ENCODE results near the gene KIF26A. TPM values are rescaled to one million over a fixed set of nuclear protein-coding genes. Genes with fewer than 3 reads are reported as not detected.

Gene KIF26A
- total RNA-seq, 1 donor from 2014 or later = 5.9 TPM

- no peak for DNase-seq
- no peak for TF ChIP-seq CTCF (IDR thresholded peaks at IDR 0.05; ENCODE audit: partially characterized antibody, unreplicated experiment)
- H3K9me3 Mint-ChIP-seq (ENCODE audit: unreplicated experiment) = no peaks in the 10 kb centered on the region
- H3K27ac Mint-ChIP-seq (ENCODE audit: unreplicated experiment) = no peak overlapping the region
- no peaks in the 10 kb centered on the region for H3K36me3 Mint-ChIP-seq (ENCODE audit: unreplicated experiment)
- peaks cover 4% of the 10 kb centered on the region for H3K27me3 Mint-ChIP-seq (ENCODE audit: unreplicated experiment)
- H3K4me1 Mint-ChIP-seq (ENCODE audit: low read depth, unreplicated experiment) = peaks cover 5% of the 10 kb centered on the region
- H3K4me3 Mint-ChIP-seq (ENCODE audit: unreplicated experiment) = no peak overlapping the region
These were observed 64.1 kb downstream of the KIF26A start for GRCh38 chr14:104202259-104203070.

GRCh38 chr14:104203071-104203425 is 64.7 kb downstream of the KIF26A start:
- Mint-ChIP-seq H3K27me3 (ENCODE audit: unreplicated experiment) (peaks cover 4% of the 10 kb centered on the region), H3K9me3 (ENCODE audit: unreplicated experiment) (no peaks in the 10 kb centered on the region), H3K36me3 (ENCODE audit: unreplicated experiment) (no peaks in the 10 kb centered on the region), H3K4me3 (ENCODE audit: unreplicated experiment) (no peak overlapping the region), H3K4me1 (ENCODE audit: low read depth, unreplicated experiment) (peaks cover 5% of the 10 kb centered on the region), H3K27ac (ENCODE audit: unreplicated experiment) (no peak overlapping the region)
- no peak for TF ChIP-seq CTCF (IDR thresholded peaks at IDR 0.05; ENCODE audit: partially characterized antibody, unreplicated experiment)
- DNase-seq = no peak

GRCh38 chr14:104204660-104205149 is 66.3 kb downstream of the KIF26A start:
- Mint-ChIP-seq H3K4me1 (ENCODE audit: low read depth, unreplicated experiment) (peaks cover 1% of the 10 kb centered on the region), H3K27ac (ENCODE audit: unreplicated experiment) (no peak overlapping the region), H3K36me3 (ENCODE audit: unreplicated experiment) (no peaks in the 10 kb centered on the region), H3K4me3 (ENCODE audit: unreplicated experiment) (no peak overlapping the region), H3K9me3 (ENCODE audit: unreplicated experiment) (no peaks in the 10 kb centered on the region), H3K27me3 (ENCODE audit: unreplicated experiment) (peaks cover 3% of the 10 kb centered on the region)
- no peak for DNase-seq
- no peak for TF ChIP-seq CTCF (IDR thresholded peaks at IDR 0.05; ENCODE audit: partially characterized antibody, unreplicated experiment)

GRCh38 chr14:104205781-104206180 is 67.4 kb downstream of the KIF26A start:
- H3K27ac Mint-ChIP-seq (ENCODE audit: unreplicated experiment) = no peak overlapping the region
- no peaks in the 10 kb centered on the region for H3K36me3 Mint-ChIP-seq (ENCODE audit: unreplicated experiment)
- no peaks in the 10 kb centered on the region for H3K9me3 Mint-ChIP-seq (ENCODE audit: unreplicated experiment)

More at GRCh38 chr14:104205781-104206180, 67.4 kb downstream of the KIF26A start:
- Mint-ChIP-seq H3K4me1 (ENCODE audit: low read depth, unreplicated experiment) (no peaks in the 10 kb centered on the region), H3K4me3 (ENCODE audit: unreplicated experiment) (no peak overlapping the region), H3K27me3 (ENCODE audit: unreplicated experiment) (peaks cover 5% of the 10 kb centered on the region)
- no peak for DNase-seq
- TF ChIP-seq CTCF (IDR thresholded peaks at IDR 0.05; ENCODE audit: partially characterized antibody, unreplicated experiment) = no peak

Measured in glutamatergic neuron (in vitro differentiated cells).